MCF 10A (cell line): ENCODE results near the gene GFOD1. TPM values are rescaled to one million over a fixed set of nuclear protein-coding genes. Genes with fewer than 3 reads are reported as not detected.

ENCODE experiments used
- BruUV-seq: library from RNA; stranded (reverse); fragments of 400-500 nt; replicated peaks from 2 replicates; lab custom pipeline; 2021; lab: Mats Ljungman, UMichigan
- CTCF ChIA-PET: fragments of 300-600 bp; sonication (Branson Sonifier 250); formaldehyde crosslinking; extraction: SDS; loops from one replicate; lab custom pipeline; 2021; ENCODE audit warnings: antibody characterized with exemption, inconsistent platforms; lab: Yijun Ruan, JAX
- POLR2A ChIA-PET: fragments of 300-600, 350-650 bp; sonication (Branson Sonifier 250); formaldehyde crosslinking; extraction: SDS; loops from one replicate; lab custom pipeline; 2020; ENCODE audit warnings: antibody characterized with exemption, inconsistent platforms; lab: Yijun Ruan, JAX
- DNase-seq: peaks from one replicate; pipeline ENCODE4 v3.0.0-alpha.2; 2018; ENCODE audit not compliant: unreplicated experiment
- H3K27ac Mint-ChIP-seq: one replicate; pipeline ENCODE4 v1.8.0; 2022; ENCODE audit warnings: mild to moderate bottlenecking, low read depth, mixed read lengths; ENCODE audit not compliant: unreplicated experiment
- H3K27me3 Mint-ChIP-seq: one replicate; pipeline ENCODE4 v1.8.0; 2022; ENCODE audit warnings: mixed read lengths; ENCODE audit not compliant: insufficient read depth, unreplicated experiment
- H3K36me3 Mint-ChIP-seq: one replicate; pipeline ENCODE4 v1.8.0; 2022; ENCODE audit warnings: mild to moderate bottlenecking, moderate library complexity, mixed read lengths; ENCODE audit not compliant: insufficient read depth, unreplicated experiment
- H3K4me1 Mint-ChIP-seq: one replicate; pipeline ENCODE4 v1.8.0; 2022; ENCODE audit warnings: mixed read lengths; ENCODE audit not compliant: insufficient read depth, unreplicated experiment
- H3K4me3 Mint-ChIP-seq: one replicate; pipeline ENCODE4 v1.8.0; 2022; ENCODE audit warnings: mild to moderate bottlenecking, moderate library complexity, mixed read lengths; ENCODE audit not compliant: unreplicated experiment
- H3K9me3 Mint-ChIP-seq: one replicate; pipeline ENCODE4 v1.8.0; 2022; ENCODE audit warnings: mixed read lengths; ENCODE audit not compliant: unreplicated experiment
- CTCF ChIP-seq: fragments of 200-600 bp; IDR thresholded peaks from one replicate; pipeline ENCODE4 v1.8.0; 2022; ENCODE audit warnings: antibody characterized with exemption, mild to moderate bottlenecking; ENCODE audit not compliant: unreplicated experiment
- intact Hi-C: fragments of 100-400 bp; cut with micrococcal nuclease; formaldehyde crosslinking; loops from 2 replicates; pipeline ENCODE4 v1.14.1; 2022
- total RNA-seq: library from RNA; stranded (reverse); gene quantifications from 2 replicates; pipeline ENCODE4 v1.2.3, GENCODE V29; 2022

The GFOD1 gene
- total RNA-seq, 1 experiment from 2014 or later: 9.5 TPM

GRCh38 chr6:13331516-13332348 is 155.7 kb downstream of the GFOD1 start:
- DNase-seq: peak; percentile 25
- peak; percentile 51 for TF ChIP-seq CTCF
- BruUV-seq: no TSS peak
- Mint-ChIP-seq H3K4me1 (peaks cover 5% of the 10 kb centered on the region), H3K36me3 (no peaks in the 10 kb centered on the region), H3K9me3 (no peaks in the 10 kb centered on the region), H3K27ac (no peak overlapping the region), H3K4me3 (no peak overlapping the region), H3K27me3 (no peaks in the 10 kb centered on the region)
- POLR2A ChIA-PET: interaction anchor here (1.2 to 5.2 kb wide), 3 partner anchors 24 to 421 kb away, joined by 3 to 40 read pairs (median 4); partner anchors contain the start of gene SIRT5
- intact Hi-C loops: loop anchor here (1.0 kb wide), 2 partner anchors 102 to 420 kb away; no protein-coding TSS in a partner anchor
- CTCF ChIA-PET: interaction anchor here (0.5 to 8.4 kb wide), 32 partner anchors 8 to 440 kb away, joined by 3 to 160 read pairs (median 4); no protein-coding TSS in a partner anchor

GRCh38 chr6:13328875-13329183 is 158.6 kb downstream of the GFOD1 start:
- intact Hi-C loops: no loop called here
- peak overlapping the region; percentile 79 for H3K27ac Mint-ChIP-seq

GRCh38 chr6:13328076-13328874 is 159.1 kb downstream of the GFOD1 start, which contains the start of gene TBC1D7:
Gene TBC1D7 (minus strand): TSS chr6:13328537. CDS start chr6:13326898, 1,639 bp downstream.
- ChIA-PET POLR2A (interaction anchor here (0.6 to 5.2 kb wide), 41 partner anchors 8 to 944 kb away, joined by 3 to 40 read pairs (median 5); partner anchors contain the start of genes GFOD1, NOL7 and SIRT5), CTCF (interaction anchor here (0.6 to 8.4 kb wide), 12 partner anchors 78 to 422 kb away, joined by 3 to 160 read pairs (median 3); partner anchors contain the start of gene SIRT5)
- Mint-ChIP-seq H3K27ac (peak within 1 kb of the TSS; percentile 79), H3K4me1 (no peaks in the 10 kb centered on the region), H3K27me3 (no peaks in the 10 kb centered on the region), H3K4me3 (peak within 1 kb of the TSS; percentile 88), H3K9me3 (no peaks in the 10 kb centered on the region), H3K36me3 (peaks cover 20% of the 10 kb centered on the region)
- BruUV-seq: TSS peak; percentile 63
- DNase-seq: peak; percentile 92
- intact Hi-C loops: no loop called here
- TF ChIP-seq CTCF: no peak

More at GRCh38 chr6:13328875-13329183, 158.6 kb downstream of the GFOD1 start:
- Mint-ChIP-seq H3K9me3 (no peaks in the 10 kb centered on the region), H3K27me3 (no peaks in the 10 kb centered on the region), H3K36me3 (peaks cover 15% of the 10 kb centered on the region), H3K4me1 (no peaks in the 10 kb centered on the region), H3K4me3 (peak overlapping the region; percentile 88)
- no peak for TF ChIP-seq CTCF
- POLR2A ChIA-PET: interaction anchor here (0.7 to 5.2 kb wide), 31 partner anchors 9 to 417 kb away, joined by 3 to 40 read pairs (median 5); partner anchors contain the start of genes GFOD1, NOL7 and SIRT5
- DNase-seq: no peak
- CTCF ChIA-PET: interaction anchor here (0.6 to 8.4 kb wide), 13 partner anchors 8 to 422 kb away, joined by 3 to 160 read pairs (median 4); partner anchors contain the start of gene SIRT5
- BruUV-seq: TSS peak; percentile 93
